Activated CD4-positive, alpha-beta T cell treated with anti-CD3 and anti-CD28 coated beads, Interleukin-2, Interleukin-6, amounts not matched to agents 100 ng/mL and 50 ng/mL, durations not matched to agents 16 hours and 8 hours (primary cell): ENCODE results near the gene PSMD13.
A peak's percentile ranks its signal among the peaks of the same experiment; 100 is the strongest.
"Not testable (repeated sequence)": the region's sequence is repeated elsewhere in the genome, so short reads cannot be mapped to it uniquely, and the experiment has no call there.

Experiments
- DNase-seq: peaks from one replicate; pipeline ENCODE4 v3.0.0-alpha.2; 2020

Gene PSMD13

GRCh38 chr11:236774-237767, at the start of gene PSMD13:
Gene PSMD13 (plus strand): TSS chr11:236976. CDS start chr11:237050, 74 bp downstream.
- DNase-seq = peak; percentile 91

GRCh38 chr11:189200-189783, 47.5 kb upstream of the PSMD13 start:
- DNase-seq = not testable (repeated sequence)

GRCh38 chr11:189843-190311, 46.9 kb upstream of the PSMD13 start:
- DNase-seq = peak; percentile 42

GRCh38 chr11:190546-190945, 46.2 kb upstream of the PSMD13 start:
- not testable (repeated sequence) for DNase-seq

GRCh38 chr11:191490-192478, 45.0 kb upstream of the PSMD13 start:
- peak; percentile 61 for DNase-seq

GRCh38 chr11:192674-193128, 44.1 kb upstream of the PSMD13 start, which contains the start of gene SCGB1C1:
Gene SCGB1C1 (plus strand): TSS chr11:193078. CDS start chr11:193100, 22 bp downstream.
- not testable (repeated sequence) for DNase-seq

- DNase-seq = not testable (repeated sequence)
Observed at GRCh38 chr11:193481-193880, 43.3 kb upstream of the PSMD13 start.

GRCh38 chr11:196786-197731, 39.7 kb upstream of the PSMD13 start:
- DNase-seq = peak; percentile 0

GRCh38 chr11:197741-198235, 39.0 kb upstream of the PSMD13 start:
- DNase-seq = no peak

GRCh38 chr11:198236-198806, 38.5 kb upstream of the PSMD13 start:
- DNase-seq = no peak

- no peak for DNase-seq
Observed at GRCh38 chr11:199004-199581, 37.7 kb upstream of the PSMD13 start.

GRCh38 chr11:199782-200181, 37.0 kb upstream of the PSMD13 start:
- no peak for DNase-seq

GRCh38 chr11:200224-201003, 36.4 kb upstream of the PSMD13 start:
- no peak for DNase-seq

GRCh38 chr11:201966-202365, 34.8 kb upstream of the PSMD13 start:
- DNase-seq = no peak

GRCh38 chr11:202490-202889, 34.3 kb upstream of the PSMD13 start:
- DNase-seq = no peak

- DNase-seq = no peak
Observed at GRCh38 chr11:203056-203944, 33.5 kb upstream of the PSMD13 start.

GRCh38 chr11:203945-204586, 32.7 kb upstream of the PSMD13 start:
- DNase-seq = no peak

GRCh38 chr11:204587-205109, 32.1 kb upstream of the PSMD13 start:
- DNase-seq = no peak
